Fibroblast of gingiva (primary cell): ENCODE data around the gene RAB3C.

Experiments used
- DNase-seq: peaks from one replicate; pipeline ENCODE4 v3.0.0-alpha.2; 2011; ENCODE audit warnings: low read depth

Gene RAB3C

DNA sequence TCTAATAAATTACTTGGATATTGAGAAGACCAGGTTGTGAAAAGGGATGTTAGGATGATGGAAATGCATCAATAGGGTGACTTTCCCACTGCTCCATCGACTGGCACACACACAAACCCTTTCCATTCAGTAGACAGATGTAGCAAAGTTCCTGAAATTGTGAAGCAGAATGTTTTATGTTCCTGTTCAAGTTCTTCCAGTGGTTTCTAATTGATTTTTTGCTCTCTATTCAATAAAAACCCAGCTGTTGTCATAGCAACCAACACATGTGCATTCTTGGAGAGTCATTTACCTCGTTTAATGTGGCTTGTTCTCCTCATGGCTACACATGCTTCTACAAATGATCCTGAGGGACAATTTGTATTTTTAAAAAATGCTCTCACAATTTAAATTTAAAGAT, 244.6 kb downstream of the RAB3C start:
- DNase-seq: no peak

GRCh38 chr5:58828258-58828657, 245.4 kb downstream of the RAB3C start:
- DNase-seq: no peak

DNA sequence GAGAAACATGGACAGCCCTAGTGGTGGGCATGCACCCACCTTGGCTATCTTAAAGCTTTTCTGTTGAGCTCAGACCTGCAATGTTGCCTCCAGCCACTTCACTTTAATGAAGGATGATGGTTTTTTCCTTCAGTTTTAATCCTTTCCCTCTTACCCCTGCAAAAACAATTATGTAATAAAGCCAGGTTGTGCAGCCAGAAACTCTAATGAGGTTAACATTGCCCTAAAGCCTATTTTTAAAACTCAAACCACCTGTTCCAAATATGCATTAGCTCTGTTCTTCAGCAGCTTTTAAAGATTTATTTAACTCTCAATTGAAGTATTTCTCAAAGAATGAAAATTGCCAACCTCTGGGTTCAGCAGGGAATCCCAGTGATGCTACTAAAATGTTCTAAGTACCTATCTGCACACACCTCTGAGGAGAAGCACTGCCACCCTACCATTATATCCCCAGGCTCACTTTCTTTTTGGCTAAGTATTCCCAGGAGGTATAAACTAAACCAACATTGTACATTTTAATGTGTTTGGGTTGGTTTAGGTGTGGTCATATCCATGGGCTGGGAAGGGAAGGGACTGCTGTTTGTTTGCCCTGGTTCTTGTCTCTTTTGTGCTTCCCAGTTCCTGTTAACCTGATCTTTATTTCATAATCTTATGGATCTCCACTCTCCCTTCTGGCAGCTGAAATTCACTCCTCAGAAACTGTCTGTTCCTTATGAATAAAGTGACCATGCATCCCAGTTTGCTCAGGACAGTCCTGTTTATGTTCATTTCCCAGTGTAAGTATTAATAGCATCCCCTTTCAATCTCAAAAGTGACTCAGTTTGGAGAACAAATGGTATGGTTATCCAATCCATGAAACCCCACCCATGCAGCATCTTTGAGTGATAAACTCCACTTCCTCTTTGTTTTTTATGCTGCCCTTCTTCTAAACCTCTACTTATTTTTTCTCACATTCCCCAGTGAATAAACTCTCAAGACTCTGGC, 251.7 kb downstream of the RAB3C start:
- no peak for DNase-seq

GRCh38 chr5:58836351-58836750, 253.5 kb downstream of the RAB3C start:
- no peak for DNase-seq

DNA sequence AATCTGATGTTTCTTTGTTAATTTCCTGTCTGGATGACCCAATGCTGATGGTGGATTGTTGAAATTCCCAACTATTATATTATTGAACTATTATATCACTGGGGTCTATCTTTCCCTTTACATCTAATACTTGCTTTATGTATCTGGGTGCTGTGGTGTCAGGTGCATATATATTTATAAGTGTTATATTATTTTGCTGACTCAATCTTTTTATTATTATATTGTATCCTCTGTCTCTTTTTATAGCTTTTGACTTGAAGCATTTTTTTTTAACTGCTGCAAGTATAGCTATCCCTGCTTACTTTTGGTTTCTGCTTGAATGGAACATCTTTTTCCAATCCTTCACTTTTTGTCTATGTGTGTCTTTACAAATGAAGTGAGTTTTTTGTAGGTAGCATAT, 255.9 kb downstream of the RAB3C start:
- DNase-seq: no peak

- DNase-seq: peak; percentile 48
Measured at GRCh38 chr5:58842852-58843251, 260.0 kb downstream of the RAB3C start.

DNA sequence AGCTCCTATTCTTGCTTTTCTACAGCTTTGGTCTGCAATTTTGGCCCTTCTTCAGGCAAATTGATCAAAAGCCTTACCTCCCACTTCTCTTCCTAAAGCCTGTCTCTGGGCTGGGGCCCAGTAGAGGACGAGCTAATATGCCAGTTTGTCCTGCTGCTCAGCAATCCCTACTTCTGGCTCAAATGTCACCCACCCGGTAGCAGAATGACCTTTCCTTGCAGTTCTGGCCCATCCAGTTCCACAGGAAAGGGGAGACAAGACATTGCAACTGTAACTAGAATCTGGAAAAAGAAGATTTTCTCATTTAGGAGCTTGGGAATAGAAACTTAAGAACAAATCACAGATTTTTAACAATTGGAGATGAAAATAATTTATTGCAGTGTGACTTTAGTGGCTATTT, 261.5 kb downstream of the RAB3C start:
- DNase-seq: no peak

GRCh38 chr5:58847041-58847440, 264.2 kb downstream of the RAB3C start:
- DNase-seq: no peak

DNA sequence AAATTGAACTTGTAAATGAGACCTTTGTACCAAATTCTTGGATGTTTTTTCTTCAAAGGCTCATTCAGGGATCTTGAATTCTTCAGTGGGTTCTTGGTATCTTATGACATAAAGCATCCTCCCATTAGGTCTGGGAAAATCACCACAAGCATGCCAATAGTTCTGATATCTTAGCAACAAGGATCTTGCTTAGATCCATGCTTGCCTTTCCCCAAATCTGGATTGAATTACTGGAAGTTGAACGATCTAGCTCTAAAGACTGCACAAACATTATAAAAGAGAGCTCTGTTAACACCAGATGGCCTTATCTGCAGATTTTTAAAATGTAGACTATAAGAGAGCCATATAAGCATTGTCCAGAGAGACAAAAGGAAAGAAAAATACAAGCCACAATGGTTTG, 266.3 kb downstream of the RAB3C start:
- DNase-seq: no peak

- peak; percentile 18 for DNase-seq
Measured at GRCh38 chr5:58849921-58850667, 267.2 kb downstream of the RAB3C start.

DNA sequence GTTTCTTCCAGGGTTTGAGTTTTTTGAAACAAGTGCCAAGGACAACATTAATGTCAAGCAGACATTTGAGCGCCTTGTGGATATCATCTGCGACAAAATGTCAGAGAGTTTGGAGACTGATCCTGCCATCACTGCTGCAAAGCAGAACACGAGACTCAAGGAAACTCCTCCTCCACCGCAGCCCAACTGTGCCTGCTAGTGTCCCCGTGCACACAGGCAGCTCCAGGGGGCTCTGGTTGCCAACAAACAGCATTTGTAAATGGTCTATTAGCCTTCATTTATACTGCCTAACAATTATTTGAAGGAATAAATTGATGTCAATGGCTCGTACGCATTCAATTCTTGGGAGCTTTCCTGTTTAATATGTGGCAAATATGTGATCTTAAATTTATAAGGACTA, 268.3 kb downstream of the RAB3C start:
- no peak for DNase-seq

DNA sequence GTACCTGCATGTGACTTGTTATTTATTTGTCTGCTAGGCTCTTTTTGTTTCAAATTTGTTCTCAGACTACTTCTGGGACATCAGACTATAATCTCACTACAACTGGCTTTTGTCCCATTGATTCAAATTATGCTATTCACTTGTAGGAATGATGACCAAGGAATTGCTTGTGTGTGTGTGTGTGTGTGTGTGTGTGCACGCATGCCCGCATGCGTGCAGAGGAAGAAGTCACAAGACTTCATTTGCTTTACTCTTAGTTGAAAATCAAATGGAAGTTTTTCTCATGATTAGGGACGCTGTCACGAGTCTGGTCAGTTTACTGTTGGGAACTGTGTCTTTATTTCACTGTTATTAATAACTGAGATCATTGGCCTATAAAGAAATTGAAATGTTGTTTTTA, 268.7 kb downstream of the RAB3C start:
- no peak for DNase-seq

- DNase-seq: no peak
Measured at GRCh38 chr5:58852566-58852965, 269.7 kb downstream of the RAB3C start.

DNA sequence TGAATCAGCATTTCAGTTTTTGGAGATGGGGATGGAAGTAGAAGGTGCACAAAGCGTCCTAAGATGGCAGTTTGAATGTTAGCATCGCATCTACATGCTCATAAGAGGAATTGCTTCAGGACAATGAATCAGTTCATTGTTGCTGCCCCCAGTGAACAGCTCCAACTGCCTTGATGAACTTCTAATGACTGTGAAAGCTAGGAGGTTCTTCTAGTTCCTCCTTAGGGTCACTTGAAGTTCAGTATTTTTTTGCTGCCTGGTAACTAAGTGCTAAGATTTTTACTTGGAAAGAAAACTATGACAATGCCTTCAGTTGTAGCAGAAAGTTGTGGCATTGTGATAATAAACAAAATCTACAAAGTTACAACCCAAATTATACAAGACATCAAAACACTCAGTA, 271.6 kb downstream of the RAB3C start:
- no peak for DNase-seq

DNA sequence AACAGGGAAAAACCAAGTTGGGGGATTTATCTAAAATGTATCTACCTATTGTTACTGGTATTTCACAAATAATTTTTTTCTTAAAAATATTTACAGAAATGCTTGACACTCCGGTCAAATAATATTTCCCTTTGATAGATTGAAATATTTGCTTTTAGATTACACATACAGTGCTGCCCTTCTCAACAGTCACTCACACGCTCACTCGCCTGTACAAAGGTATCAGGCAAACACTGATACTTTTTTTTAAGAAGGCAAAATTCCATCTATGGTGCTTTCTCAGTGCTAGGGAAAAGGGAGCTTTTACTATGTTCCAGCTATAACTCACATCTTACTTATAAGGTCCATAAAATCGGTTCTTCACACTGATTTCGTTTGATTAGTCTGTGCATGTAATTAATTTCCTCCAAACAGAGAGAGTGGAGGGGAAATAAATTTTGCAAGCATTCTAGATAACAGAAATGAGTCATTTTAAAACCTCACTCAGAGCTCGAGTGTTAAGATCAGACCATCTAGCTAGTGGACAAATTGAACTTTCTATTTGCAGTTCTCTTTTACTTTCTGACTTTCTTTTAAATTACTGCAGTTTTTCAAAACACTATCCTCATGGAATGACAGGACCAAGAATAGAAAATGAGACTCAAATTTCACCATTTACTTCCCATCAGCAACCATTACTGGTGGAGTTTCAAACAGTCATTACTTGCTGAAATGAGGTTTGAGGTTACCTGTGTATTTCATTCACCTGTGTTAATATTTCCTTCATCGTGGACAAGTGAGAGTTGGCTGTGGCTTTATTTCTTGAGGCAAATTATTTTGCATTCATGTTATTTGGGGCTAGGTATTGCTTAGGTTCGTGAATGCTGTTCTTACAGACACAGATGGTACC, 273.2 kb downstream of the RAB3C start:
- no peak for DNase-seq

GRCh38 chr5:58857609-58858008, 274.7 kb downstream of the RAB3C start:
- DNase-seq: no peak

- DNase-seq: peak; percentile 42
Measured at GRCh38 chr5:58860680-58861079, 277.8 kb downstream of the RAB3C start.

- DNase-seq: no peak
Measured at GRCh38 chr5:58868931-58869330, 286.1 kb downstream of the RAB3C start.

GRCh38 chr5:58871648-58872242, 288.9 kb downstream of the RAB3C start:
- DNase-seq: peak; percentile 30

DNA sequence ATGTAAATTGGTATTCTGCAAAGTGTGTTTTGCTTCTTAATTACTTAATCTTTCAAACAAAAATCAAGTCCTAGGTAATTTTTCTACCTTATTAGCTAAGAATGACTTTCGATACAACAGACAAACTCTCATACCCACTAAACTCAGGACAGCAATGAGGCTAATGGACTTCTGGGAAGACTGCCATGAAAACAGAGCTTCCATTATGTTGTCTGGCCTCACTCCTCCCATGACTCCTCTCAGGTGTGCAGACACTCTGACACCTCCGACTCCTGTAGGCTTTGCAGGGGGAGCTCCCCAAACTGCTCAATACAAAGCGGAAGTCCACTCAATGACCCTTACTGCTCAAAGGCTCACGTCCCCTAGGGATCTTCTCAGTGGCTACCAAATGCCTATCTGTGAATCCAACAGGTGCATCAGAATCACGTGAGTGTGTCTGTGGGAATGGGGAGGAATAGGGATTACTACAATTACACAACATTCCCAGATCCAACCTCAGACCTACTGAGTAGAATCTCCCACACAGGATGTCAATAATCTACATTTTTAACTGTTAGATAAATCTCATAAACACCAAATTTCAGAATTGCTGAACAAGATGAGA, 289.9 kb downstream of the RAB3C start:
- DNase-seq: no peak

- no peak for DNase-seq
Measured at GRCh38 chr5:58875599-58875998, 292.7 kb downstream of the RAB3C start.
